CD8-positive, alpha-beta memory T cell (primary cell): ENCODE results near the gene SPINT1. TPM values are rescaled to one million over a fixed set of nuclear protein-coding genes. Genes with fewer than 3 reads are reported as not detected.

ENCODE experiments used
- CTCF ChIA-PET: fragments of 350-600 bp; sonication (Branson Sonifier 250); formaldehyde crosslinking; loops from one replicate; lab custom pipeline; 2021; ENCODE audit warnings: antibody characterized with exemption; lab: Charles Lee
- POLR2A ChIA-PET: fragments of 350-600 bp; sonication (Branson Sonifier 250); formaldehyde crosslinking; loops from one replicate; lab custom pipeline; 2021; ENCODE audit warnings: antibody characterized with exemption; lab: Charles Lee
- DNase-seq, 5 donors: peaks; one replicate each; pipeline versions ENCODE4 v3.0.0 to v3.0.0-alpha.2; 2020 to 2022; ENCODE audit warnings: mixed read lengths in 1 of 5
- H3K27ac ChIP-seq: one replicate; pipeline ENCODE4 v1.7.0; 2013; ENCODE audit warnings: low read depth, mild to moderate bottlenecking, low read length, moderate library complexity
- H3K27me3 ChIP-seq: 2 replicates; pipeline ENCODE4 v1.7.0; 2013; ENCODE audit warnings: low read length, mild to moderate bottlenecking; ENCODE audit not compliant: insufficient read depth, poor library complexity, severe bottlenecking
- H3K36me3 ChIP-seq: 2 replicates; pipeline ENCODE4 v1.7.0; 2013; ENCODE audit warnings: mild to moderate bottlenecking, low read length, moderate library complexity; ENCODE audit not compliant: insufficient read depth
- H3K4me1 ChIP-seq: 2 replicates; pipeline ENCODE4 v1.7.0; 2013; ENCODE audit warnings: mild to moderate bottlenecking, low read length, moderate library complexity; ENCODE audit not compliant: insufficient read depth
- H3K4me3 ChIP-seq: 2 replicates; pipeline ENCODE4 v1.7.0; 2013; ENCODE audit warnings: mild to moderate bottlenecking, low read length
- H3K9me3 ChIP-seq: 2 replicates; pipeline ENCODE4 v1.7.0; 2013; ENCODE audit warnings: mild to moderate bottlenecking, low read length
- H3K27ac Mint-ChIP-seq, 8 donors: one replicate each; pipeline ENCODE4 v1.8.0; 2020 to 2021; ENCODE audit warnings: mixed read lengths in 8 of 8, mild to moderate bottlenecking in 6 of 8, inconsistent platforms in 3 of 8, moderate library complexity in 3 of 8
- H3K27me3 Mint-ChIP-seq, 2 donors: one replicate each; pipeline ENCODE4 v1.8.0; 2020 to 2021; ENCODE audit warnings: mixed read lengths in 2 of 2, mild to moderate bottlenecking in 1 of 2, moderate library complexity in 1 of 2
- H3K36me3 Mint-ChIP-seq, 3 donors: one replicate each; pipeline ENCODE4 v1.8.0; 2020 to 2021; ENCODE audit warnings: mixed read lengths in 3 of 3, inconsistent platforms in 1 of 3, mild to moderate bottlenecking in 1 of 3
- H3K4me1 Mint-ChIP-seq, 3 donors: one replicate each; pipeline ENCODE4 v1.8.0; 2020 to 2021; ENCODE audit warnings: mixed read lengths in 3 of 3, inconsistent platforms in 1 of 3, mild to moderate bottlenecking in 1 of 3
- H3K4me3 Mint-ChIP-seq, 7 donors: one replicate each; pipeline ENCODE4 v1.8.0; 2020 to 2021; ENCODE audit warnings: mixed read lengths in 7 of 7, mild to moderate bottlenecking in 6 of 7, moderate library complexity in 4 of 7, inconsistent platforms in 2 of 7
- H3K9me3 Mint-ChIP-seq, 5 donors: one replicate each; pipeline ENCODE4 v1.8.0; 2020 to 2022; ENCODE audit warnings: mixed read lengths in 5 of 5, mild to moderate bottlenecking in 3 of 5, moderate library complexity in 2 of 5, inconsistent platforms in 1 of 5
- polyA plus RNA-seq: library from polyadenylated mRNA; unstranded; fragments of 300-500 nt; fragmentation: Illumina TruSeq; gene quantifications from one replicate; pipeline ENCODE4 v1.2.3, GENCODE V29; 2021
- total RNA-seq, 2 experiments: library from RNA; stranded (reverse); gene quantifications; one replicate each; pipeline ENCODE4 v1.2.3, GENCODE V29; 2021

SPINT1 gene
- total and polyA plus RNA-seq, 3 experiments from 2014 or later: 3.1 to 7.6 (median 6.7) TPM

GRCh38 chr15:40875991-40876730 is 32.3 kb downstream of the SPINT1 start:
- Mint-ChIP-seq H3K9me3 (no peaks in the 10 kb centered on the region), H3K27ac (no peak overlapping the region), H3K27me3 (peaks cover 8 to 9% of the 10 kb centered on the region in 2 donors), H3K4me3 (peak overlapping the region in 1 of 7 donors; percentile 13), H3K4me1 (peaks cover 5 to 8% (median 7%) of the 10 kb centered on the region in 3 donors), H3K36me3 (no peaks in the 10 kb centered on the region)
- no peak overlapping the region for H3K4me3 ChIP-seq
- H3K9me3 ChIP-seq: no peaks in the 10 kb centered on the region
- DNase-seq: no peak
- H3K27ac ChIP-seq: no peak overlapping the region
- ChIA-PET POLR2A (no interaction called here), CTCF (interaction anchor here (1.5 kb wide), 1 partner anchor 19 kb away, joined by 5 read pairs; the partner anchor contains the start of gene VPS18)
- H3K4me1 ChIP-seq: peaks cover 3% of the 10 kb centered on the region
- no peaks in the 10 kb centered on the region for H3K36me3 ChIP-seq
- peaks cover 5% of the 10 kb centered on the region for H3K27me3 ChIP-seq

GRCh38 chr15:40877694-40878093 is 33.8 kb downstream of the SPINT1 start:
- H3K27ac Mint-ChIP-seq: no peak overlapping the region

GRCh38 chr15:40878785-40879184 is 34.9 kb downstream of the SPINT1 start:
- H3K27ac ChIP-seq: no peak overlapping the region
- H3K4me3 Mint-ChIP-seq: peak overlapping the region in 2 of 7 donors; percentile 48 to 51

More at GRCh38 chr15:40877694-40878093, 33.8 kb downstream of the SPINT1 start:
- Mint-ChIP-seq H3K27me3 (peaks cover 6 to 8% of the 10 kb centered on the region in 2 donors), H3K36me3 (no peaks in the 10 kb centered on the region), H3K9me3 (no peaks in the 10 kb centered on the region), H3K4me1 (peaks cover 5 to 8% (median 7%) of the 10 kb centered on the region in 3 donors), H3K4me3 (no peak overlapping the region)
- CTCF ChIA-PET: interaction anchor here (1.1 kb wide), 1 partner anchor 14 kb away, joined by 3 read pairs; no protein-coding TSS in a partner anchor
- Histone ChIP-seq H3K36me3 (no peaks in the 10 kb centered on the region), H3K4me3 (no peak overlapping the region), H3K27ac (no peak overlapping the region), H3K9me3 (no peaks in the 10 kb centered on the region), H3K4me1 (peaks cover 3% of the 10 kb centered on the region), H3K27me3 (peaks cover 5% of the 10 kb centered on the region)
- DNase-seq: no peak
- POLR2A ChIA-PET: no interaction called here

GRCh38 chr15:40879609-40880008 is 35.8 kb downstream of the SPINT1 start:
- ChIA-PET POLR2A (no interaction called here), CTCF (no interaction called here)
- Histone ChIP-seq H3K27ac (no peak overlapping the region), H3K9me3 (no peaks in the 10 kb centered on the region), H3K36me3 (no peaks in the 10 kb centered on the region), H3K4me1 (peaks cover 6% of the 10 kb centered on the region), H3K27me3 (peaks cover under 1% of the 10 kb centered on the region), H3K4me3 (no peak overlapping the region)
- Mint-ChIP-seq H3K9me3 (no peaks in the 10 kb centered on the region), H3K4me3 (no peak overlapping the region), H3K27me3 (peaks cover 2% of the 10 kb centered on the region in 2 donors), H3K36me3 (no peaks in the 10 kb centered on the region), H3K4me1 (peaks cover 4 to 9% (median 5%) of the 10 kb centered on the region in 3 donors), H3K27ac (no peak overlapping the region)
- DNase-seq: no peak

More at GRCh38 chr15:40878785-40879184, 34.9 kb downstream of the SPINT1 start:
- Histone ChIP-seq H3K36me3 (no peaks in the 10 kb centered on the region), H3K4me3 (no peak overlapping the region), H3K4me1 (no peaks in the 10 kb centered on the region), H3K9me3 (no peaks in the 10 kb centered on the region), H3K27me3 (peaks cover 5% of the 10 kb centered on the region)
- ChIA-PET CTCF (no interaction called here), POLR2A (no interaction called here)
- H3K9me3 Mint-ChIP-seq: no peaks in the 10 kb centered on the region
- H3K27ac Mint-ChIP-seq: no peak overlapping the region
- H3K4me1 Mint-ChIP-seq: peaks cover 4 to 8% (median 5%) of the 10 kb centered on the region in 3 donors
- DNase-seq: no peak
- H3K36me3 Mint-ChIP-seq: no peaks in the 10 kb centered on the region
- peaks cover 6 to 8% of the 10 kb centered on the region in 2 donors for H3K27me3 Mint-ChIP-seq

- H3K36me3 ChIP-seq: no peaks in the 10 kb centered on the region
- no peak overlapping the region for H3K27ac Mint-ChIP-seq
- H3K9me3 Mint-ChIP-seq: no peaks in the 10 kb centered on the region
- H3K4me3 ChIP-seq: no peak overlapping the region
- ChIA-PET CTCF (interaction anchor here (1.3 to 2.1 kb wide), 3 partner anchors 9 to 26 kb away, joined by 3 to 4 read pairs (median 3); no protein-coding TSS in a partner anchor), POLR2A (no interaction called here)
- H3K36me3 Mint-ChIP-seq: no peaks in the 10 kb centered on the region
- no peaks in the 10 kb centered on the region for H3K9me3 ChIP-seq
- H3K4me3 Mint-ChIP-seq: no peak overlapping the region
- peaks cover 0 to 3% of the 10 kb centered on the region in 2 donors for H3K27me3 Mint-ChIP-seq
- no peaks in the 10 kb centered on the region for H3K27me3 ChIP-seq
- no peak overlapping the region for H3K27ac ChIP-seq
- peaks cover 10 to 15% (median 13%) of the 10 kb centered on the region in 3 donors for H3K4me1 Mint-ChIP-seq
- no peak for DNase-seq
- H3K4me1 ChIP-seq: peaks cover 9% of the 10 kb centered on the region
Measured at GRCh38 chr15:40881351-40881750, 37.5 kb downstream of the SPINT1 start.

GRCh38 chr15:40886586-40886985 is 42.7 kb downstream of the SPINT1 start:
- no peak for DNase-seq
- ChIA-PET POLR2A (no interaction called here), CTCF (interaction anchor here (3.1 kb wide), 1 partner anchor 8 kb away, joined by 11 read pairs; the partner anchor contains the start of gene VPS18)
- Mint-ChIP-seq H3K27me3 (peaks cover 0 to 3% of the 10 kb centered on the region in 2 donors), H3K4me1 (peaks cover 10 to 13% (median 12%) of the 10 kb centered on the region in 3 donors), H3K36me3 (no peaks in the 10 kb centered on the region), H3K9me3 (no peaks in the 10 kb centered on the region), H3K27ac (peak overlapping the region in 3 of 8 donors; percentile 31 to 64 (median 37)), H3K4me3 (no peak overlapping the region)
- no peaks in the 10 kb centered on the region for H3K27me3 ChIP-seq
- no peaks in the 10 kb centered on the region for H3K36me3 ChIP-seq
- no peaks in the 10 kb centered on the region for H3K9me3 ChIP-seq
- H3K4me1 ChIP-seq: peaks cover 9% of the 10 kb centered on the region
- H3K27ac ChIP-seq: no peak overlapping the region
- H3K4me3 ChIP-seq: no peak overlapping the region

- ChIA-PET POLR2A (no interaction called here), CTCF (interaction anchor here (0.7 to 1.0 kb wide), 2 partner anchors 15 to 17 kb away, joined by 4 read pairs; partner anchors contain the start of gene RHOV)
- DNase-seq: no peak
- H3K9me3 ChIP-seq: no peaks in the 10 kb centered on the region
- peaks cover 15% of the 10 kb centered on the region for H3K4me1 ChIP-seq
- no peaks in the 10 kb centered on the region for H3K27me3 ChIP-seq
- Mint-ChIP-seq H3K36me3 (no peaks in the 10 kb centered on the region), H3K4me1 (peaks cover 28 to 37% (median 28%) of the 10 kb centered on the region in 3 donors), H3K27me3 (peaks cover 0 to 5% of the 10 kb centered on the region in 2 donors), H3K4me3 (no peak overlapping the region), H3K9me3 (no peaks in the 10 kb centered on the region), H3K27ac (no peak overlapping the region)
- H3K36me3 ChIP-seq: no peaks in the 10 kb centered on the region
- H3K4me3 ChIP-seq: no peak overlapping the region
- H3K27ac ChIP-seq: no peak overlapping the region
Measured at GRCh38 chr15:40889112-40889511, 45.3 kb downstream of the SPINT1 start.

GRCh38 chr15:40891138-40891537 is 47.3 kb downstream of the SPINT1 start:
- Histone ChIP-seq H3K27me3 (no peaks in the 10 kb centered on the region), H3K36me3 (no peaks in the 10 kb centered on the region), H3K4me1 (peaks cover 19% of the 10 kb centered on the region), H3K4me3 (no peak overlapping the region), H3K9me3 (no peaks in the 10 kb centered on the region), H3K27ac (no peak overlapping the region)
- peak overlapping the region in 1 of 7 donors; percentile 53 for H3K4me3 Mint-ChIP-seq
- no peak for DNase-seq
- peaks cover 0 to 14% (median 3%) of the 10 kb centered on the region in 3 donors for H3K36me3 Mint-ChIP-seq
- ChIA-PET CTCF (interaction anchor here (1.2 to 2.2 kb wide), 7 partner anchors 9 to 135 kb away, joined by 3 to 9 read pairs (median 4); partner anchors contain the start of gene RHOV), POLR2A (no interaction called here)
- H3K4me1 Mint-ChIP-seq: peaks cover 34 to 40% (median 35%) of the 10 kb centered on the region in 3 donors
- H3K9me3 Mint-ChIP-seq: no peaks in the 10 kb centered on the region
- H3K27ac Mint-ChIP-seq: peak overlapping the region in 1 of 8 donors; percentile 35
- peaks cover 0 to 4% of the 10 kb centered on the region in 2 donors for H3K27me3 Mint-ChIP-seq
